HL-60 (cell line): Measurements from ENCODE around the gene ALDOB.

Experiments used
- CTCF ChIP-seq: IDR thresholded peaks from one replicate; pipeline ENCODE4 v1.5.1; 2011; ENCODE audit warnings: low read length, control low read depth, inconsistent platforms; ENCODE audit not compliant: insufficient read depth
- GABPA ChIP-seq: IDR thresholded peaks from 2 replicates; pipeline ENCODE4 v1.6.1; 2012; ENCODE audit warnings: low read depth
- POLR2AphosphoS5 ChIP-seq: IDR thresholded peaks from 2 replicates; pipeline ENCODE4 v1.6.1; 2012; ENCODE audit warnings: low read depth
- REST ChIP-seq: IDR thresholded peaks from 2 replicates; pipeline ENCODE4 v1.6.1; 2012; ENCODE audit warnings: low read depth; ENCODE audit not compliant: insufficient replicate concordance

- TF ChIP-seq CTCF (no peak), REST (no peak), GABPA (no peak), POLR2AphosphoS5 (no peak)
These were observed 7.8 kb upstream of the ALDOB start for GRCh38 chr9:101443364-101443771.
